ENCODE data around the gene NCKAP5L.
"Not testable (repeated sequence)": the region's sequence is repeated elsewhere in the genome, so short reads cannot be mapped to it uniquely, and the experiment has no call there.

NCKAP5L gene

GRCh38 chr12:49784756-49785409 is 43.3 kb downstream of the NCKAP5L start:
- in situ Hi-C loops (cut with HindIII; ENCODE audit: low sequenced_read_pairs) = no loop called here

DNA sequence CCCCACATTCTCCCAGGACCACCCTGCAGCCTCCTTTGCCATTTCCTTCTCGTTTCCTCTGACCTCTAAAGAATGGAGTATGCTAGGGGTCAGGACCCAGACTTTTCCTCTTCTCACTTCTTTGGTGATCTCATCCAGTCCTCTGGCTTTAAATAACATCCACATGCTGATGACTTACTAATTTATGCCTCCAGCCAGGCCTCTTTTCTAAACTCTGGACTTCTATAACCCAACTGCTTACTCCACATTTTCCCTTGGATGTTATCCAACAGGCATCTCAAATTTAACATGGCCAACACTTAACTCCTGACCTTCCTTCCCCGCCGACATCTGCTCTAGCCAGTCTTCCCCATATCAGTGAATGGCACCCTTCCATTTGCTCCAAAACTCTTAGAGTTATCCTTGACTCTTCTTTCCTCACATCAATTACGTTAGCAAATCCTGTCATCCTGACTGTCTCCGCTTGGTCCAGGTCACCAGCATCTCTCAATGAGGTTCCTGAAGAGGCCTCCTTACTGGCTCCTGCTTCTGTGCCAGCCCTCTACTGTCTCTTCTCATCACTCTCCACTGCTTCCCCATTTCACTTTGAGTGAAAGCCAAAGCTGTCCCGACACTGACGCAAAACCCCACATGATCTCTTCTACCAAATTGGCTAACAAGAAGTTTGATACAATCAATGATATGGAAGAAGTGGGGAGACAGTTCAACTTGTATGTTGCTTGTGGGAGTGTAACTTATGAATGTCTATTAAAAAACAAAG is 44.1 kb downstream of the NCKAP5L start:
- in situ Hi-C loops (cut with HindIII; ENCODE audit: low sequenced_read_pairs) = no loop called here

GRCh38 chr12:49780914-49781313 is 47.3 kb downstream of the NCKAP5L start:
- in situ Hi-C loops (cut with HindIII; ENCODE audit: low sequenced_read_pairs) = not testable (repeated sequence)

- in situ Hi-C loops (cut with HindIII; ENCODE audit: low sequenced_read_pairs) = no loop called here
Observed at GRCh38 chr12:49779581-49779980, 48.6 kb downstream of the NCKAP5L start.

- in situ Hi-C loops (cut with HindIII; ENCODE audit: low sequenced_read_pairs) = no loop called here
Observed at GRCh38 chr12:49777800-49778748, 50.1 kb downstream of the NCKAP5L start.

DNA sequence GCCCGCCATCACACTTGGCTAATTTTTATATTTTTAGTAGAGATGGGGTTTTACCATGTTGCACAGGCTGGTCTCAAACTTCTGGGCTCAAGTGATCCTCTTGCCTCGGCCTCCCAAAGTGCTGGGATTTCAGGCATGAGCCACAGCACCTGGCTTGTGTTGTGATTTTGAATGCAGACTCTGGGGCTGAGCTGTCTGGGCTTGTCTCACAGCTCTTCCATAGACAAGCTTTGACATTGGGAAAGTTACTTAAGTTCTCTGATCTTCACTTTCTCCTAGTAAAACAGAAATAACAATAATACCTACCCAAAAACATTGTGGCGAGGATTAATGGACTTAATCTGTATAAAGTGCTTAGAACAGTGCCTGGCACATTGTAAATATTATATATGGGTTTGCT is 50.9 kb downstream of the NCKAP5L start:
- in situ Hi-C loops (cut with HindIII; ENCODE audit: low sequenced_read_pairs) = no loop called here

GRCh38 chr12:49776858-49777257 is 51.4 kb downstream of the NCKAP5L start:
- in situ Hi-C loops (cut with HindIII; ENCODE audit: low sequenced_read_pairs) = no loop called here

GRCh38 chr12:49776413-49776812 is 51.8 kb downstream of the NCKAP5L start:
- in situ Hi-C loops (cut with HindIII; ENCODE audit: low sequenced_read_pairs) = no loop called here

GRCh38 chr12:49773102-49773501 is 55.1 kb downstream of the NCKAP5L start:
- in situ Hi-C loops (cut with HindIII; ENCODE audit: low sequenced_read_pairs) = not testable (repeated sequence)

- in situ Hi-C loops (cut with HindIII; ENCODE audit: low sequenced_read_pairs) = no loop called here
Observed at GRCh38 chr12:49767333-49767732, 60.9 kb downstream of the NCKAP5L start.

- in situ Hi-C loops (cut with HindIII; ENCODE audit: low sequenced_read_pairs) = no loop called here
Observed at GRCh38 chr12:49766115-49766455, 62.1 kb downstream of the NCKAP5L start.

- in situ Hi-C loops (cut with HindIII; ENCODE audit: low sequenced_read_pairs) = no loop called here
Observed at GRCh38 chr12:49764126-49764525, 64.1 kb downstream of the NCKAP5L start.

DNA sequence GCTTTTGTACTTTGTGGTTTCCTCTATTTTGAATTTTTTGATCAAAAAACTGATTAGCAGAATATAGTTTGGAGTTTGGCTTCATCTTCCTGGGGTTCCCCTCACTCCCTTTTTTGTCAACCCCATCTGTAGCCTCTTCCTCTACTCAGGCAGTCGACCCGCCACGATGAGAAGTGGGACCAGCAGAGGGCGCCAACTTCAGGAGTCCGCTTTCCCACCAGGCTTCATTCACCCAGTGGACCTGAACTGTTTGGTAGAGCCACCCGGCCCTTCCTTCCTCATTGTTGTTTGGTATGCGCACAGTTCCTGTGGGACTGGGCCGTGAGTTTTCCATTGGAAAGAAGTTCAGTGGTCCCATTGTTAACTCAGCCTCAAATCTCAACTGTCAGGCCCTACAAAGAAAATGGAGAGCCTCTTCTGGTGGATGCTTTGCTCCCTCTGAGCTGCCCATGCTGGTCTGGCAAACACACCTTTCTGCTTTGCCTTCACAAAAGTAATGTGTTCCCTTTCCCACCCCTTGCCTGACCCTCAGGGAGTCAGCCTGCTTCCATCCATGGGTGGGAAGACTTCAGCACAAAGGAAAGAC is 65.1 kb downstream of the NCKAP5L start:
- in situ Hi-C loops (cut with HindIII; ENCODE audit: low sequenced_read_pairs) = no loop called here

DNA sequence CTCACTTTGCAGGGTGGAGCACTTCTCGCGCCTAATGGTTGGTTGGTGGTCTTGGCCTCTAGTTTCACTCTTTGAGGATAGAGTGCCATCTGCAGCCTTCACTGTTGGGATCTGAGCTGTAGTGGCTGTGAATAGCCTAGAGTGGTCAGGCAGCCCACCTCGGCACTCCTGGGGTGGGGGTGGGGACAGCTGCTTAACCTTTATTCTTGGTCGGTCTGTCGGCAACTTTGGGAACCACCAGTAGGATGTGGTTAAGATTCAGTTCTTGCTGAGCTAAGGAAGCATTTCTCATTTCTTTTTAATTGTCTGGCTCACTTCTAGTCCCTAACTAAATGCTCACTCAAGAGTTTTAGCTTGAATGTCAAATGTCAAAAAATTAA is 65.8 kb downstream of the NCKAP5L start:
- in situ Hi-C loops (cut with HindIII; ENCODE audit: low sequenced_read_pairs) = no loop called here

- in situ Hi-C loops (cut with HindIII; ENCODE audit: low sequenced_read_pairs) = no loop called here
Observed at GRCh38 chr12:49761677-49762467, 66.3 kb downstream of the NCKAP5L start.

DNA sequence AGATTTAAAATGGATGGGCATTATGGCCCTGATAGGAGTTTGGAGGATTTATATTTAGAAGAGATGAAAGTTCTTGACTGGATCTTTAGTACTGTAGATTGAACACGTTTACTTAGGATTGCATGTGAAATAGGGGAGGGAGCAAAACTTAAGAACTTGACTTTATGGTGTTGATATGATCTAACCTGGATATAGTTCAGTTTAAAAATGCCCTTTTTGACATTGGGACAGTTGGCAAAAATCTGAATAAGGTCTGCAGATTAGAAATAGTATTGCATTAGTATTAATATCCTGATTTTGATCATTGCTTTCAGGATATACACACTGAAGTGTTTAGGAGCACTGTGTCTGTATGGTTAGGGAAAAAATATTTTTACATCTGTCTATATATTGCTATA is 77.2 kb downstream of the NCKAP5L start:
- in situ Hi-C loops (cut with HindIII; ENCODE audit: low sequenced_read_pairs) = no loop called here

- in situ Hi-C loops (cut with HindIII; ENCODE audit: low sequenced_read_pairs) = no loop called here
Observed at GRCh38 chr12:49750027-49750995, 77.9 kb downstream of the NCKAP5L start.

- in situ Hi-C loops (cut with HindIII; ENCODE audit: low sequenced_read_pairs) = no loop called here
Observed at GRCh38 chr12:49748800-49749199, 79.4 kb downstream of the NCKAP5L start.

- in situ Hi-C loops (cut with HindIII; ENCODE audit: low sequenced_read_pairs) = no loop called here
Observed at GRCh38 chr12:49748306-49748705, 79.9 kb downstream of the NCKAP5L start.
